HG03064 (cell line): Measurements from ENCODE around the gene HOXC9.

ENCODE experiments used
- ATAC-seq: cut with Tn5 transposase; IDR thresholded peaks from one replicate; pipeline ENCODE4 v1.9.1; 2021; ENCODE audit warnings: low read depth; ENCODE audit not compliant: unreplicated experiment

Gene HOXC9

DNA sequence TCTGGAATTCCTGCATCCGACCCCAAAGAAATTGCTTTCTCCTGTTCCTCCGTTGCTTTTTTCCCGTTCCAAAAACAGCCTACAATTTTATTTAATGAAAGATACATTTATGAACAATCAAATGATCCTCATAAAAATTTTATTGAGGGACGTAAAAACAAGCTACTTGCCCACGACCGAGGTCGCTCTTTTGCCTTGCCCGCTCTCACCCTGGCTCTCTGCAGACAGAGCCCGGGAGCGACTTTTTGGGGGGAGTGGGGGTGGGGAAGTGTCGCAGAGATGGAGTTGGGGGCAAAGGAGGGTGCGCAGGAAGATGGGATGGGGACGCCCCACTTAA lies 1.1 kb upstream of the HOXC9 start:
- no peak for ATAC-seq

DNA sequence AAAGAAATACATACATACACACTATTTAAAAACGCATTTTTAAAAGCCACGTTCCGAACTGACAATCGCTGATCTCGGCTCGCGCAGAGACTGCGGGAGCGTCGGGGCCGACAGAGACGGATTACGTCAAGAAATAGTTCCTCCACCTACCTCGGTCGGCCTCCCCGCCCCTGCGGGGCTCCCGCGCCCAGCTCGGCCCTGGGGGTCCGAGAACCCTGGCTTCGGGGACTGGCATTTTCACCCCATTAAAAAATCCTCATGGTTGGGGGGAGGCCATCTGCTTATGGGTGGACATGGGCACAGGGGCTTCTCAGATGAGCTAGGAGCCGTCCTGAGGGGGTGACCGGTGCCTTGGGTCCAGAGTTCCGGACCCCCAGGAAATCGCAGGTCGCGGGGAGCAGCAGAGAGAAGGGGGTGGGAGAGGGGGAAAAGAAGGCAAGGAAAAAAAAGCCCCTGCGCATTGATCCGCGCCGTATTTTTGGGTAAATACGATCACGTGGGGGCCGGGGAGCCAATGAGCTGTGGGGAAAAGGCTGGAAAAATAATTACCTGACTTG lies 324 bp upstream of the HOXC9 start:
- no peak for ATAC-seq

DNA sequence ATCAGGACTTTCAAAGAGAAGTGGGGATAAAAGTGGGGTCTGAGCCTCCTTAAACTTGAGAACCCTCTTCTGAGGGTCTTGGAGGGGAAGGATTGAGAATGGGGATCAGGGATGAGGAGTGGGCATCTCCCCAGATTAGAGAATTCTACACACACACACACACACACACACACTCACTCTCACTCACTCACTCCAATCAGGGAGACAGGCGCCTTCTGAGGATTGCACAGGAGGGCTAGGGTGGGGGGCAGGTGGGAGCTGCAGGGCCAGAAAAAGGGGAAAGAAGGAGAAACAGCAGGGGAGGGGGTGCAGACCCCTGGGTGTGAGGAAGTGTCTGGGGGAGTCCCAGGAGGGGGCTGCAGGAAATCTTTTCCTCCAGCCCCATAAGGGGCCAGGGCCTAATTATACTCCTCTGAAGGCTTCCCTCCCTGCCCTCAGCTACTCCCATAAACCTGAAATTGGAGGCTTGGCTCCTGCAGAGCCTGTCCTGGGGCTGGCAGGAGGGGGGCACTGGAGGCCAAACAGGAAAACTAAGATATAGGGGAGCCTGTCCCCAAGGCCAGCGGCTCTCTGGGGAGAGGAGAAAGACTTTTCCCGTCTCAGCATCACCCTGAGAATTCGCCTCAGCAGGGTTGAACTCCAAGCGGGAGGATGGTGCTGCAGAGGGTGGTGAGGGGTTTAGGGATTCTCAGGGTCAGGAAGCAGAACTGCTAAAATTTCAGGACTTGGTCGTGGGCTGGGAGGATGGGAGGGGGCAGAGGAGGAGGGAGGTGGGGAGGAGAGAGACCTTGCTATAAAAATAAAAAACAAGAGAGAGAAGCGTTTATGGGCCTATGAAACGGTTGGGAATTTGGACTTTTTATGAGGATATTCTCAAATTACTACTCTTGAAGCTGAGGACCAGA lies 1.6 kb downstream of the HOXC9 start:
- no peak for ATAC-seq

DNA sequence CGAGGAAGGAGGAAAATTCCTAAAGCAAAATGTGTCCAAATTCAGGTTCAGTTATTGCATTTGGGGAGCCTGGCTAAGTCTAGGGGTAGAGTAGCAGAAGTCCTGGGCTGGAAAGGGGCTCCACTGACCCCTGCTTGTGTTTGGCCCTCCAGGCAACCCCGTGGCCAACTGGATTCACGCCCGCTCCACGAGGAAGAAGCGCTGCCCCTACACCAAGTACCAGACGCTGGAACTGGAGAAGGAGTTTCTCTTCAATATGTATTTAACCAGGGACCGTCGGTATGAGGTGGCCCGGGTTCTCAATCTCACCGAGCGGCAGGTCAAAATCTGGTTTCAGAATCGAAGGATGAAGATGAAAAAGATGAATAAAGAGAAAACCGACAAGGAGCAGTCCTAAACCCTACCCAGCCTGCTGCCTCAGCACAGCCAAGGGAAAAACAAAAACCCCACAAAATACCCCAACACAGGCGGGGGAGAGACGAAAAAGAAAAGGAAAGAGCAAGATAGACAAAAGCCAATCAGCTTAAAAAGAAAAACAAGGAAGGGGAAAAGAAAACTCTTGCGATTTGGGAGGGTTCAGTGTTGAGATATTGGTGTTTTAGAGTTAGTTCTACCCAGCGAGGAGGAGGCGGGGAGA lies 2.4 kb downstream of the HOXC9 start:
- no peak for ATAC-seq

DNA sequence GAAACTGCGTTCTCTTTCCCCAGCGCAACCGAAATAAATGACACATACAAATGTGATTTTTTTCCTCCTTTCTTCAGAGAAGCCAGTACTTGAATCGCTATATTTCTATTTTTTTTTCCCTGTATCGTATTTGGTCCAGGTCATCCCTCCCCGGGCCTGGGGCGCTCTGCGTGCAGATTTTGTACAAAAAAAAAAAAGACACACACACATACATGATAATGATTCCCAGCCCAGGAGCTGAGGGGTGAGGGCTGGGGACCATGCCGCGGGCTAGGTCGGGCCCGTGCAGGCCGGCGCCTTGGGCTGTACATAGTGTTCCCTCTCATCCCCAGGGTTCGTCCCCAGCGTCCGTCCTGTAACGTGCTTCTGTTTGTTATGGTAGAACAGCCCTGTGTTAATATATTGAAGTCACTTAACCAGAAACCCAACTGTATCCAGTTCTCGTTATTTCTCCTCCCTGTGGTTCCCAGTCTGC lies 3.0 kb downstream of the HOXC9 start:
- no peak for ATAC-seq

DNA sequence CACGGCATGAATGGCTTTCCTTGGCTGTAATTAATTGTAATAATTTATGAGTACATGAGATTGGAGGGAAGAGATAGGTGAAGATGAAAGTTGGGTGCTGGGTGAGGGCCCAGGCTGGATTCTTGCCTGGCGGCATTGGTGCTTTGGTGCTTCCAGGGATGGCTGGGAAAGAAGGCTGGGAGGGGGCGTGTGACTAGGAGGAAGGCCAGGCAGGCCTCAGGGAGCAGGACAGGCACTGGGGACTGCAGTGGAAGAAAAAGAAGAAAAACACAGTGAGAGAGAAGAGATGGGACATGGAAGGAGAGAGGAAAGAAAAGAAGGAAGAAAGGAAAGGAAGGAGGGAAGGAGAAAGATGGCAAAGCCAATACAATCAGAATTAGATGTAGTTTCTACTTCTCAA lies 3.7 kb downstream of the HOXC9 start:
- ATAC-seq: no peak

DNA sequence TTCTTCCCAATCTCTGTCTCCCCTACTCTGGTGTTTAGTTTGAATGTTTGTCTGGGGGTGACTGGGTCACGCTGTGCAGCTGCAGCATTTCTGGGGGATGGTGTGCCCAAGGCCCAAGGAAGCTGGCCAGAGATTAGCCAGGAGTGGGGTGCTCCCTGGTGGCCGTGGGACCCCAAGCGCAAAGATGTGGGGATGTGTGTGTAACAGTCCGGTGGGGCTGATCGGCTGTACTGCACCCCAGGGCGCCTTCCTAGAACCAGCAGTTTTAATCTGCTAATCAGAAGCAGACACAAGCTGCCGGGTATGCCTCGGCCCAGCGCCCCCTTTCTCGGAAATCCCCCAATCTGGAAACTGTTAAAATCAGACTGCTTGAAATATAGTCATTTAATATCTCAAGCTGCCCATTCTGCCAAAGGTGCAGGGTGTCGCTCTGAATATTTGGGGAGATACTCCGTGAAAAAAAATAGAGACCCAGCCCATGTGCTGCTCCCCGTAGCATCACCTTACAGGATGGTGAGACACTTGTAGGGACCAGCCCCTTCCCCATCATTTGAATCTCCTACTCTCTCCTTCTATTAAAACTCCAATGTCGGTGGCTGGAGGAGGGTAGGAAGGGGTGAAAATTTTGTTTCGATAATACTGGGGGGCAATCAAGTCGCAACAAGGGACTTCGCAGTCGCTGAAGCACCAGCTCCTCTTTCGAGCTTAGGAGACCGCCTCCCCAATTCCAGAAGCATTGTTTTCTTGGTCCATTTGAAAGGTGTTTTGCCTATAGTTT lies 4.3 kb downstream of the HOXC9 start:
- ATAC-seq: no peak

DNA sequence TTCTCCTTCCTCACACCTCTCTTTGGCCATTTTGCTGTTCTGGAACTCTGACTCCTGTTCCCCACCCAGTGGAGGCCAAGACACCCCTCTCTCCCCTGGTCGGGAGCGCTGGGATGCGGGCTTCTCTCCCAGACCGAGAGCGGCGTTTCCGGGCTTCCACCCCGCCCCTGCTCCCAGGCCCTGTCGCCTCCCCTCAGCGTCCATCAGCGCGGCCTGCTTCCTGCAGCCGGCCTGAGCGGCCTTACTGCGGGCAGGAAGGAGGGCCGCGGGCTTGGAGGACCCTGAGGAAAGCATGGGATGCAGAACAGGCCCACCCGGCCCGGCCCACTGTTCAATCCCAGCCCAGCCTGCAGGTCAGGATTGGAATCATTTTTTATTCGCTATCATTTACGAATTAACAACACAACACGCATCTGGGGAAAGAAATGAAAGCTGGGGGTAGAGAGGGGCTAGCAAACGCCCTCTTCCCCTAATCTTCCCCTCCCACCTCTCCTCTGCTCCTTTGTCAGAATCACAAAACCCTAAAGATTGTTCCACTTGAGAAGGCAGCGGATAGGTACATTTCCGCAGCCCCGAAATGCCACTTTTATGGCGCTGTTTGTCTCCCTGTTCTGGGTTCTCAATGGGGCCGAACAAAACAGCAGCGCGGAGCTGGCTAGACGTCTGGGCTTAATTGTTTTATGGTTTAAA lies 5.0 kb downstream of the HOXC9 start:
- ATAC-seq: no peak

DNA sequence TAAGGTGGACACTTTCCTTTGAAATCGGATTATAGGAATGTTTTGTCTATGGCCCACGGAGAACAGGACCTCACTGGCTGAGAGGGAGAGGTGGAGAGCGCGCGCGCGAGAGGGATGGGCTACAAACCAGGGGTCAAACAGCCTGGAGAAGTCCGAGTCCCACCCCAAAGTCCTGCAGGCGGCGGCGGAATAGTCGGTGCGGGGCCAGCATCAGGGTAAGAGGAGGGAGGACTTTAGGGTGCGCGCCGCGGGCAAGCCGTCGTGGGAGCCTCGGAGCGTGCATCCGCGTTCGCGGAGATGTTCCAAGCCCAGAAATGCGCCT lies 5.5 kb downstream of the HOXC9 start:
- no peak for ATAC-seq

DNA sequence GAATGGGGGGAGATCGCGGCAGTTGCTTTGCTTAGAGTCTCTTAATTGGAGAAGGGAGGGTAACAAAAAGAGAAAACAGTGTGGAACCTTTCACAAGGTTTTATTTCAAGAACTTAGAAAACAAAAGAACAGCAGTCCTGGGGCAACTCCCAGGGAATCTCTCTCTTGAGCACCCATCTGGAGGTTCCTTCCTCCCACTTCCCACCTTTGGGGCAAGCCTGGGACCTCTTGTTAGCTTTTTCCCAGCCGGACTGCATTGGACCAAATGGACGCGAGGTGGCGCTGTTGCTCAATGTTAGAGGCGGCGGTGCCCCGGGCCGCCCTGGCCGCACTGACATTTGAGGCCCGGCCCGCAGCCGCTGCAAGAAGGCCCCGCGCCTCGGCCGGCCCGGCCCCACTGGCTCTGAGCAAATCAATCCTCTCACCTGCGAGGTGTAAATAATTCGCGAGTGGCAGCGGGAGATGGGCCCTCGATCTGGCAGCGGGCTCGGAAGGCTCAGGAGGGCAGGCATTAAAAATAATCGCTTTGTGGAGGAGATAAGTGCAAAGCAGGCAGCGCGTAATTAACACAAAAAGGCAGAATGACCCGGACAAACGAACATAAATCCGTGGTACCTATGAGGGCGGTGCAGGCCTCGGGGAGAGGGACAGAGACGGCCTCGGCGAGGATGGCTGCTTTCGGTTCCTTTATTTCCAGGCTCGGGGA lies 6.0 kb downstream of the HOXC9 start:
- ATAC-seq: no peak

DNA sequence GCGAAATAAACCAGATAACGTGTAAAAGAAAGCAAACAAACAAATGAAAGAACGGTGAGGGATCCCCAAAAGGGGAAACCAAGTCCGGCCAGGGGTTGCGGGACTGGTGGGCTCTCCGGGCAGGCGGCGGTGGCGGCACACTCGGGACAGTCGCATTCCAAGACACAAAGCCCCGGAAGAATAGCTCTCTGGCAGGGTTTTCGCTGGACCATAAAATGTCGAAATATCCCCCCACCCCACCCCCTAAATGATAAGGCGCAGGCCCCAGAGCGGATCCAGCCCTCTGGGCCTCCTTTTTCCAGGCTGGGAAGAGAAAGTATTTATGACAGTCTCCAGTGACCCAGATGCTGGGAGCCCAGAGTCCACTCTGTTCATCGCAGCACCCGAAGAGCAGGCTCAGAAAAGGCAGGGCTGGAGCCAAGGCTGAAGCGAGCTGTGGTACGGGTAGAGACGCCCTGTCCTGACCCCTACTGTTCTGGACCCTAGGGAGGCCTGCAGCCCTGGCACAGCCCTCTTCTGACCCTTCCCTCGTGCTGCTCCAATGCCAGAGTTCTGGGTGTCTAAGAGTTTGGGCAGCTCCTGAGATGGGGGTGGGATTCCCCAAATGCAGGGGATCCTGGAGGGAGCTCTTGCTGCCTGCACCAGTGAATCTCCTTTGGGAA lies 6.7 kb downstream of the HOXC9 start:
- ATAC-seq: no peak

DNA sequence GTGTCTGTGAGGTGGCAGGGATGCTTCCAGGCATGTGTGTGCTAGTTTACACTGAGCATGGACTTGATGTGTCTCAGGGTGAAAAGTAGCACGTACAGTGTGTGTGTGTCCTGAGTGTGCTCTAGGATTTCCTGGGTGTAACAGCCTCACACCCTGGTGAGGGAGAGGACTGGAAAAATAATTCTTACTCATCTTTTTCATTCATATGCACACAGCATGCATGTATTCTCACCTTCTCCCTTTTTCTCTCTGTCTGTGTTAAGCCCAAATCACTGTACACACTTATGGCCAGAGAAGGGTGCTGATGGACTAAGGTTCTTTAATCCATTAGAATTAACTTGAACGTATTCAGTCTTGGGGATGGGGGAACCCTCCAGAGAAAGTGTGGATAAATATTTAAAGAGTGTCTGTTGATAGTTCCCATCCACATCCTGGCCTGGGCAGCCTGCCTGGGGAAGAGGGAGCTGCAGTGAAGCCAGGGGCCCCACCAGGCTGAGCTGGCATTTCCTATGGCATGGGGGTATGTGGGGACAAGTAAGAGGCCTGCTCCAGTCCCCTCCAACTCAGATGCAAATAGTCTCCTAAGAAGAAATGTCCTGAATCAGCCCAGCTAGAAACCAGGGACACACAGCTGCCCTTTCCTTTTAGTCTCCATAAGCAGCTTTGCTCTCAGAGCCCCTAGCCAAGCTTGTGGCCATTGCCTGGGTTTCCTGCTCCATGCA lies 7.7 kb downstream of the HOXC9 start:
- no peak for ATAC-seq

DNA sequence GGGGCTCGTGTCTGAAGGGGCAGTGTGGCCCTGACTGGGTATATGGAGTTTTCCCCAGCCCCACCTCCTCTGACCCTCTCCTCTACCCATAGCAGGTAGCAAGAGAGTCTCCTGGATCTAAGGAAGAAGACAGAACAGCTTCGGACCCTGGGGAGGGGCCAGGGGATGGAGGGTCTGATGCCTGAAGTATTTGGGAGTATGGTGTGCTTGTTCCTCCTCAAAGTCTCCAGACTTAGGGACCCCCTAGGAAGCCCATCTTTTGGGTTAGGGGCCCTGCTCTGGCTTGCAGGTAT lies 8.2 kb downstream of the HOXC9 start:
- ATAC-seq: no peak

DNA sequence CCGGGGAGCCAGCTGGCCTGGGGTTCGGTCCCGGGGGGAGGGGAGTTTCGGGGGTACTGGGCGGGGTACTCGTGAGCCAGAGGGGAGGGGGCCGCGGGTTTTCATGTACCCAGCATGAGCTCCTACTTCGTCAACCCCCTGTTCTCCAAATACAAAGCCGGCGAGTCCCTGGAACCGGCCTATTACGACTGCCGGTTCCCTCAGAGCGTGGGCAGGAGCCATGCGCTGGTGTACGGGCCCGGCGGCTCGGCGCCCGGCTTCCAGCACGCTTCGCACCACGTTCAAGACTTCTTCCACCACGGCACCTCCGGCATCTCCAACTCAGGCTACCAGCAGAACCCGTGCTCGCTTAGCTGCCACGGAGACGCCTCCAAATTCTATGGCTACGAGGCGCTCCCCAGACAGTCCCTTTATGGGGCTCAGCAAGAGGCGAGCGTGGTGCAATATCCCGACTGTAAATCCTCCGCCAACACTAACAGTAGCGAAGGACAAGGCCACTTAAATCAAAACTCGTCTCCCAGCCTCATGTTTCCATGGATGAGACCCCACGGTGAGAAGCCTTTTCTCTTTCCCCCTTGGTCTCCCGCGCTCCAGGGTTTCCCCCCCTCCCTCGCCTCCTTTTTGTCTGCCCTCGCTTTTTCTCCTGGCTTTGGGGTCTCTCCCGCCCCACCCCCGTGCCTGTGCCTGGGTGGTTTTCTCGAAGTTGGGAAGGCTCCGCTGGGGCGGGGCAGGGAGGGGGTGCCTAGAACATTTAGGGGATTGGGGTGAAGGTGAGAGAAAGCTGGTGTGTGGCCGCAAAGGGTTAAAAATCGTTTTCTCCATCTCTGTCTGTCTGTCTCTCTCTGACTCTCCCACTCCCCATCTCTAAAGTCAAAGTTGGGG lies 9.5 kb downstream of the HOXC9 start:
- no peak for ATAC-seq

DNA sequence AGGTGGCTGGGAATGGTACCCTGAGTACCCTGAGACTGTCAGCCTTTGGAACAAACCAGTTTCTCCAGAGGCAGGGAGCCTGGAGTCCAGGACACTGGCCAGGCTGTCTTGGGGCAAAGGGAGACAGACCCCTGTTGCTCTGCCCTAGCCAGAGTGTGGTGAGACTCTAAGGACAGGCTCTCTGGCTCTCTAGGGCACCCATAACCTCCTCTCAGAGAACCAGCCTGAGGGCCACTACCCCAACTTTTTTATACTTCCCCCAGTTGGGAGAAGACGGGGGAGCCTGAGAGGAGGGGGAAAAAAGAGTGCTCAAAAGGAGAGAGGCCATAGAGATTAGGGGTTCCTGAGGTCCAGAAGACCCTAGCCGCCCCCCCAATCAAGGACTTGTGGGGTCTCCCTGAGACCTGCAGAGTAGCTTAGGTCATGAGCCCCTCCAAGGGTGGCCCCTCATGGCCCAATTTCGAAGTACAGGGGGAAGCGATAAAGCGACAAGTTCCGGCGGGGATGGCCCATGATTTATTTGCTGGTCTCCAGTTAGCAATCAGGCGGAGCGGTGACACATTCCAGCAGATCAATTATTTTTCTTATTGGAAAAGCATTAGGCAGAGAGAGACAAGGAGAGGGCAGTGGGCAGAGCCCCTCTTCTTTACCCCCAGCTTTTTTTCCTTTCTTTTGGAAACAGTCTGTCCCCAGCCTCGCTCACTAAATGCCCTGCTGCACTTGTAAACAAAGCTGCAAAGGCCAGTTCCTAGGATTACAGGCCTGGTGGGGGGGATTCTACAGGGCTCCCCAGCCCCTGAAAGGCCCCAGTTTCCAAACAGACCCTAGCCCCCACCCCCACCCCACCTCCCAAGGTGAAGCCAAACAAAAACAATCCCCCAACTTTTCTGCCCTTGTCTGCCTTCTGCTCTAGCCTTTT lies 10.4 kb downstream of the HOXC9 start:
- no peak for ATAC-seq

DNA sequence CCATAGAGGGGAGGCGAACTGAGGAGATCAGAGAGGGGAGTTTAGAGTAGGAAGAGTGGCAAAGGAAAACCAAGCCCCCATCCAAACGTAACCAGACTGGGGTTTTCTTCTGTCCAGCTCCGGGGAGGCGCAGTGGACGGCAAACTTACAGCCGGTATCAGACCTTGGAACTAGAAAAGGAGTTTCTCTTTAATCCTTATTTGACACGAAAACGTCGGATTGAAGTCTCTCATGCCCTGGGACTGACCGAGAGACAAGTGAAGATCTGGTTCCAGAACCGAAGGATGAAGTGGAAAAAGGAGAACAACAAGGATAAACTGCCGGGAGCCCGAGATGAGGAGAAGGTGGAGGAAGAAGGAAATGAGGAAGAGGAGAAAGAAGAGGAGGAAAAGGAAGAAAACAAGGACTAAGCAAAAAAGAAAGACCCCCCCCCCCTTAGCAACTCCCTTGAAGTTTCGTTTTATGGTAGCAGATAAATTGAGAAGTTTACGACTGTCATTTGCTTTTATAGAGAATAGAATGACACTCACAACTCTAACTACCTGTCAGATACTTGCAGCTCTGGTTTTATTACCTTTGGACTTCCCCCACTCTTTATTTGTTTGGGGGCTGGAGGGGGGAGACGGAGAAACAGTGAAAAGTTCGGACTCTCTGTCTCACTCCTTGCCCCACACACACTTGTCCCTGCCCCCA lies 11.2 kb downstream of the HOXC9 start:
- ATAC-seq: no peak
